HEK293T (cell line): ENCODE data around the gene CASKIN1.

Experiments used
- ARNT ChIP-seq: fragments of 450-650 bp; IDR thresholded peaks from 2 replicates; pipeline ENCODE4 v1.6.1; 2017; ENCODE audit warnings: mild to moderate bottlenecking
- BHLHE40 ChIP-seq: fragments of 450-650 bp; IDR thresholded peaks from 2 replicates; pipeline ENCODE4 v1.6.1; 2016; ENCODE audit warnings: mild to moderate bottlenecking, moderate library complexity, borderline replicate concordance
- ELF4 ChIP-seq: fragments of 450-650 bp; IDR thresholded peaks from 2 replicates; pipeline ENCODE4 v1.6.1; 2017; ENCODE audit warnings: antibody characterized with exemption
- FOXA1 ChIP-seq: fragments of 450-650 bp; IDR thresholded peaks from 2 replicates; pipeline ENCODE4 v1.6.1; 2016; ENCODE audit warnings: mild to moderate bottlenecking
- NFRKB ChIP-seq: fragments of 450-650 bp; IDR thresholded peaks from 2 replicates; pipeline ENCODE4 v1.6.1; 2016; ENCODE audit warnings: mild to moderate bottlenecking, moderate library complexity
- PKNOX1 ChIP-seq: fragments of 450-650 bp; IDR thresholded peaks from 2 replicates; pipeline ENCODE4 v1.6.1; 2016
- SP1 ChIP-seq: fragments of 450-650 bp; IDR thresholded peaks from 2 replicates; pipeline ENCODE4 v1.6.1; 2017
- SUZ12 ChIP-seq: fragments of 450-650 bp; IDR thresholded peaks from 2 replicates; pipeline ENCODE4 v1.6.1; 2016; ENCODE audit warnings: mild to moderate bottlenecking
- TARDBP ChIP-seq: fragments of 450-650 bp; IDR thresholded peaks from 2 replicates; pipeline ENCODE4 v1.6.1; 2016
- ZNF384 ChIP-seq: fragments of 450-650 bp; IDR thresholded peaks from 2 replicates; pipeline ENCODE4 v1.6.1; 2016

GRCh38 chr16:2179576-2179975, 16.8 kb downstream of the CASKIN1 start:
- TF ChIP-seq ZNF384 (no peak), ELF4 (no peak), SUZ12 (no peak), ARNT (no peak), FOXA1 (no peak), BHLHE40 (no peak), NFRKB (no peak), PKNOX1 (no peak), TARDBP (no peak), SP1 (no peak)
